SK-N-SH treated with all-trans-retinoic acid at 6 μM for 48 hours (cell line): ENCODE results near the gene KLHL29.

Experiments
- ATAC-seq: fragments of 200-7000 bp; cut with Tn5 transposase; 3 replicates; pipeline ENCODE4 v1.9.1; 2020; ENCODE audit warnings: mild to moderate bottlenecking, moderate library complexity
- ARNTL ChIP-seq: fragments of 450-650 bp; formaldehyde crosslinking; IDR thresholded peaks from 2 replicates; pipeline ENCODE4 v1.5.0; 2020; ENCODE audit warnings: low read depth, mild to moderate bottlenecking, moderate library complexity, borderline replicate concordance
- BACH2 ChIP-seq: fragments of 250-450 bp; sonication (Bioruptor Pico); IDR thresholded peaks from 2 replicates; pipeline ENCODE4 v1.9.0; 2021; ENCODE audit warnings: mild to moderate bottlenecking, borderline replicate concordance
- CREB5 ChIP-seq: fragments of 250-450 bp; sonication (Bioruptor Pico); IDR thresholded peaks from 2 replicates; pipeline ENCODE4 v1.5.1; 2020; ENCODE audit warnings: low read depth, mild to moderate bottlenecking, moderate library complexity
- CSDC2 ChIP-seq: fragments of 250-450 bp; sonication (Bioruptor Pico); IDR thresholded peaks from 2 replicates; pipeline ENCODE4 v1.5.0; 2020; ENCODE audit warnings: mild to moderate bottlenecking, moderate library complexity
- CSRNP3 ChIP-seq: fragments of 250-450 bp; sonication (Bioruptor Pico); IDR thresholded peaks from 2 replicates; pipeline ENCODE4 v1.5.1; 2021; ENCODE audit warnings: mild to moderate bottlenecking, moderate library complexity
- ESRRG ChIP-seq: fragments of 250-450 bp; sonication (Bioruptor Pico); IDR thresholded peaks from 2 replicates; pipeline ENCODE4 v1.6.1; 2021; ENCODE audit warnings: mild to moderate bottlenecking
- GLIS3 ChIP-seq: fragments of 250-450 bp; sonication (Bioruptor Pico); IDR thresholded peaks from 2 replicates; pipeline ENCODE4 v1.5.0; 2020; ENCODE audit warnings: mild to moderate bottlenecking, moderate library complexity
- ISL1 ChIP-seq: fragments of 250-450 bp; sonication (Bioruptor Pico); IDR thresholded peaks from 2 replicates; pipeline ENCODE4 v2.1.2; 2022; ENCODE audit warnings: mild to moderate bottlenecking, moderate library complexity
- OSR1 ChIP-seq: fragments of 250-450 bp; sonication (Bioruptor Pico); IDR thresholded peaks from 2 replicates; pipeline ENCODE4 v1.8.0; 2022; ENCODE audit warnings: moderate library complexity, mild to moderate bottlenecking, inconsistent platforms
- PATZ1 ChIP-seq: fragments of 250-450 bp; sonication (Bioruptor Pico); IDR thresholded peaks from 2 replicates; pipeline ENCODE4 v1.8.0; 2020; ENCODE audit warnings: mild to moderate bottlenecking, moderate library complexity, borderline replicate concordance
- POU6F1 ChIP-seq: fragments of 250-450 bp; sonication (Bioruptor Pico); IDR thresholded peaks from 2 replicates; pipeline ENCODE4 v1.8.0; 2021; ENCODE audit warnings: low read depth, mild to moderate bottlenecking, moderate library complexity, borderline replicate concordance
- PPARA ChIP-seq: fragments of 250-450 bp; sonication (Bioruptor Pico); IDR thresholded peaks from 2 replicates; pipeline ENCODE4 v1.5.0; 2020; ENCODE audit warnings: mild to moderate bottlenecking, borderline replicate concordance
- RARB ChIP-seq: fragments of 250-450 bp; sonication (Bioruptor Pico); IDR thresholded peaks from 2 replicates; pipeline ENCODE4 v1.8.0; 2021; ENCODE audit warnings: mild to moderate bottlenecking, moderate library complexity
- SNAI2 ChIP-seq: fragments of 250-450 bp; sonication (Bioruptor Pico); IDR thresholded peaks from 2 replicates; pipeline ENCODE4 v1.5.0; 2020; ENCODE audit warnings: mild to moderate bottlenecking, moderate library complexity
- TCF4 ChIP-seq: fragments of 250-450 bp; sonication (Bioruptor Pico); IDR thresholded peaks from 2 replicates; pipeline ENCODE4 v1.8.0; 2021; ENCODE audit warnings: mild to moderate bottlenecking, moderate library complexity, borderline replicate concordance
- TOX ChIP-seq: fragments of 250-450 bp; sonication (Bioruptor Pico); IDR thresholded peaks from 2 replicates; pipeline ENCODE4 v1.8.0; 2021; ENCODE audit warnings: mild to moderate bottlenecking, moderate library complexity, borderline replicate concordance
- TSHZ2 ChIP-seq: fragments of 250-450 bp; sonication (Bioruptor Pico); IDR thresholded peaks from 2 replicates; pipeline ENCODE4 v1.5.0; 2020; ENCODE audit warnings: mild to moderate bottlenecking, moderate library complexity
- ZC3H10 ChIP-seq: fragments of 250-450 bp; sonication (Bioruptor Pico); IDR thresholded peaks from 2 replicates; pipeline ENCODE4 v1.5.1; 2021; ENCODE audit warnings: mild to moderate bottlenecking, moderate library complexity
- ZFP3 ChIP-seq: fragments of 250-450 bp; sonication (Bioruptor Pico); IDR thresholded peaks from 2 replicates; pipeline ENCODE4 v1.5.0; 2020; ENCODE audit warnings: mild to moderate bottlenecking, moderate library complexity
- ZNF565 ChIP-seq: fragments of 450-650 bp; formaldehyde crosslinking; conservative IDR thresholded peaks from 2 replicates; pipeline ENCODE4 v1.5.0; 2020; ENCODE audit warnings: low read depth, mild to moderate bottlenecking, moderate library complexity
- ZNF70 ChIP-seq: fragments of 450-650 bp; formaldehyde crosslinking; IDR thresholded peaks from 2 replicates; pipeline ENCODE4 v1.5.0; 2020; ENCODE audit warnings: mild to moderate bottlenecking, moderate library complexity
- ZNF8 ChIP-seq: fragments of 450-650 bp; formaldehyde crosslinking; IDR thresholded peaks from 2 replicates; pipeline ENCODE4 v1.5.0; 2020; ENCODE audit warnings: mild to moderate bottlenecking, moderate library complexity

The KLHL29 gene

GRCh38 chr2:23590241-23590869 is 205.4 kb downstream of the KLHL29 start:
- TF ChIP-seq ZNF565 (CRISPR knock-in tag) = no peak
- no peak for TF ChIP-seq BACH2
- TF ChIP-seq ZNF70 (CRISPR knock-in tag) = no peak
- no peak for TF ChIP-seq ESRRG (CRISPR knock-in tag)
- TF ChIP-seq CSDC2 = no peak
- no peak for TF ChIP-seq GLIS3
- no peak for TF ChIP-seq CREB5 (CRISPR knock-in tag)
- no peak for TF ChIP-seq ARNTL (CRISPR knock-in tag)
- no peak for TF ChIP-seq ZFP3 (CRISPR knock-in tag)
- no peak for TF ChIP-seq RARB (CRISPR knock-in tag)
- no peak for TF ChIP-seq PPARA
- no peak for TF ChIP-seq CSRNP3 (CRISPR knock-in tag)
- no peak for TF ChIP-seq ZNF8 (CRISPR knock-in tag)
- no peak for TF ChIP-seq PATZ1 (CRISPR knock-in tag)
- TF ChIP-seq ISL1 (CRISPR knock-in tag) = no peak
- no peak for TF ChIP-seq ZC3H10 (CRISPR knock-in tag)
- TF ChIP-seq SNAI2 (CRISPR knock-in tag) = no peak
- no peak for TF ChIP-seq OSR1 (CRISPR knock-in tag)
- no peak for TF ChIP-seq TCF4 (CRISPR knock-in tag)
- no peak for ATAC-seq

- no peak for TF ChIP-seq ZFP3 (CRISPR knock-in tag)
- TF ChIP-seq ZC3H10 (CRISPR knock-in tag) = no peak
- TF ChIP-seq TSHZ2 (CRISPR knock-in tag) = no peak
- no peak for TF ChIP-seq TOX (CRISPR knock-in tag)
- ATAC-seq = no peak
These were observed 206.1 kb downstream of the KLHL29 start for GRCh38 chr2:23591111-23591510.

GRCh38 chr2:23592061-23592685 is 207.2 kb downstream of the KLHL29 start:
- ATAC-seq = no peak
- TF ChIP-seq POU6F1 (CRISPR knock-in tag) = no peak
- no peak for TF ChIP-seq SNAI2 (CRISPR knock-in tag)
- no peak for TF ChIP-seq GLIS3
- TF ChIP-seq ESRRG (CRISPR knock-in tag) = no peak
- no peak for TF ChIP-seq OSR1 (CRISPR knock-in tag)
- TF ChIP-seq ZFP3 (CRISPR knock-in tag) = no peak
- TF ChIP-seq ARNTL (CRISPR knock-in tag) = no peak
